GM12878 (cell line): ENCODE results near the gene INPP4B. TPM values are rescaled to one million over a fixed set of nuclear protein-coding genes. Genes with fewer than 3 reads are reported as not detected.

ENCODE experiments used
- ATAC-seq: fragments of 200-7000 bp; cut with Tn5 transposase; 3 replicates; pipeline ENCODE4 v1.9.1; 2020; ENCODE audit warnings: mild to moderate bottlenecking, moderate library complexity
- BruUV-seq: library from RNA; stranded (reverse); fragments of 400-500 nt; replicated peaks from 2 replicates; lab custom pipeline; 2021; lab: Mats Ljungman, UMichigan
- CTCF ChIA-PET: fragments of 300-600 bp; sonication (Branson Sonifier 250); formaldehyde crosslinking; extraction: SDS; loops from one replicate; lab custom pipeline; 2021; ENCODE audit warnings: inconsistent platforms; lab: Yijun Ruan, JAX
- POLR2A ChIA-PET: fragments of 350-600 bp; formaldehyde crosslinking; extraction: SDS; loops from one replicate; lab custom pipeline; 2021; ENCODE audit warnings: inconsistent platforms; lab: Charles Lee
- RAD21 ChIA-PET: fragments of 300-600 bp; sonication (Branson Sonifier 250); formaldehyde crosslinking; loops from one replicate; lab custom pipeline; 2023; ENCODE audit warnings: antibody characterized with exemption; ENCODE audit not compliant: unreplicated experiment; lab: Charles Lee
- SMC1A ChIA-PET: fragments of 300-600 bp; sonication (Branson Sonifier 250); formaldehyde crosslinking; loops from one replicate; lab custom pipeline; 2023; ENCODE audit not compliant: unreplicated experiment, uncharacterized antibody; lab: Charles Lee
- DNase-seq: peaks from one replicate; pipeline ENCODE4 v3.0.0-alpha.2; 2011; ENCODE audit warnings: low read depth, low spot score
- FAIRE-seq: peaks from 3 replicates; lab custom pipeline; 2011; peaks lifted over from hg19 to GRCh38; lab: Jason Lieb, UNC
- H2AFZ ChIP-seq: 2 replicates; pipeline ENCODE4 v1.6.0; 2011; ENCODE audit warnings: low read depth, low read length, control low read depth; ENCODE audit not compliant: control insufficient read depth
- H3K27ac ChIP-seq: 2 replicates; pipeline ENCODE4 v1.5.1; 2011; ENCODE audit warnings: control low read depth; ENCODE audit not compliant: control insufficient read depth, insufficient read depth
- H3K27me3 ChIP-seq, 2 experiments: replicated peaks in 1 of 2; 2 replicates each; pipeline versions ENCODE4 v1.6.0 to v1.6.1; 2011; ENCODE audit warnings: low read length in 1 of 2; ENCODE audit not compliant: control insufficient read depth in 2 of 2, insufficient read depth in 2 of 2
- H3K36me3 ChIP-seq, 2 experiments: 2 replicates each; pipeline ENCODE4 v1.5.1; 2011; ENCODE audit warnings: low read length in 1 of 2; ENCODE audit not compliant: control insufficient read depth in 2 of 2, insufficient read depth in 2 of 2
- H3K4me1 ChIP-seq: 2 replicates; pipeline ENCODE4 v1.6.1; 2011; ENCODE audit warnings: mild to moderate bottlenecking, low read length, moderate library complexity, mixed read lengths; ENCODE audit not compliant: control insufficient read depth, insufficient read depth
- H3K4me2 ChIP-seq: 2 replicates; pipeline ENCODE4 v1.6.0; 2011; ENCODE audit warnings: control low read depth; ENCODE audit not compliant: control insufficient read depth, insufficient read depth
- H3K4me3 ChIP-seq: fragments of 200-600 bp; sonication (generic); 2 replicates; pipeline ENCODE4 v1.5.1; 2016
- H3K79me2 ChIP-seq: 2 replicates; pipeline ENCODE4 v1.6.0; 2011; ENCODE audit warnings: low read length; ENCODE audit not compliant: control insufficient read depth, insufficient read depth
- H3K9ac ChIP-seq: 2 replicates; pipeline ENCODE4 v1.8.0; 2011; ENCODE audit warnings: low read length, control low read depth, mixed read lengths; ENCODE audit not compliant: control insufficient read depth, insufficient read depth
- H3K9me3 ChIP-seq: replicated peaks from 3 replicates; pipeline ENCODE4 v1.5.1; 2011; ENCODE audit warnings: mild to moderate bottlenecking, low read length; ENCODE audit not compliant: control insufficient read depth, insufficient read depth
- H4K20me1 ChIP-seq: 2 replicates; pipeline ENCODE4 v1.6.0; 2011; ENCODE audit not compliant: control insufficient read depth, insufficient read depth
- CHD1 ChIP-seq: IDR thresholded peaks from 2 replicates; pipeline ENCODE4 v1.6.1; 2012; ENCODE audit warnings: low read depth, low read length, improper control_type of control experiment
- CREM ChIP-seq: IDR thresholded peaks from 2 replicates; pipeline ENCODE4 v1.6.1; 2014; ENCODE audit warnings: antibody characterized with exemption, low read depth
- E2F8 ChIP-seq: fragments of 450-650 bp; IDR thresholded peaks from 2 replicates; pipeline ENCODE4 v1.6.1; 2018; ENCODE audit warnings: mild to moderate bottlenecking, low read depth, moderate library complexity; ENCODE audit not compliant: partially characterized antibody
- ELK1 ChIP-seq: IDR thresholded peaks from 2 replicates; pipeline ENCODE4 v1.6.1; 2012; ENCODE audit warnings: low read depth, low read length, improper control_type of control experiment
- HCFC1 ChIP-seq: fragments of 150-350 bp; IDR thresholded peaks from 2 replicates; pipeline ENCODE4 v1.6.1; 2014; ENCODE audit warnings: low read length
- IRF5 ChIP-seq: fragments of 450-650 bp; IDR thresholded peaks from 2 replicates; pipeline ENCODE4 v1.6.1; 2017; ENCODE audit warnings: borderline replicate concordance
- JUND ChIP-seq: IDR thresholded peaks from 2 replicates; pipeline ENCODE4 v1.6.1; 2012; ENCODE audit warnings: low read depth, mild to moderate bottlenecking, low read length, improper control_type of control experiment, moderate library complexity
- MLLT1 ChIP-seq: fragments of 450-650 bp; IDR thresholded peaks from 2 replicates; pipeline ENCODE4 v1.6.1; 2016; ENCODE audit warnings: mild to moderate bottlenecking
- NFIC ChIP-seq: IDR thresholded peaks from 2 replicates; pipeline ENCODE4 v1.6.1; 2012; ENCODE audit warnings: low read depth, mild to moderate bottlenecking, inconsistent platforms, low read length, moderate library complexity
- RAD21 ChIP-seq: IDR thresholded peaks from 2 replicates; pipeline ENCODE4 v1.6.1; 2011; ENCODE audit warnings: mild to moderate bottlenecking, low read depth, low read length, moderate library complexity; ENCODE audit not compliant: insufficient read depth
- SKIL ChIP-seq: fragments of 450-650 bp; IDR thresholded peaks from 2 replicates; pipeline ENCODE4 v1.6.1; 2017; ENCODE audit warnings: mild to moderate bottlenecking, low read depth, inconsistent platforms; ENCODE audit not compliant: poor library complexity, severe bottlenecking
- STAT1 ChIP-seq: fragments of 450-650 bp; conservative IDR thresholded peaks from 2 replicates; pipeline ENCODE4 v1.6.1; 2014; ENCODE audit warnings: antibody characterized with exemption, mild to moderate bottlenecking
- ZNF207 ChIP-seq: fragments of 450-650 bp; IDR thresholded peaks from 2 replicates; pipeline ENCODE4 v1.6.1; 2014; ENCODE audit warnings: antibody characterized with exemption, mild to moderate bottlenecking, borderline replicate concordance
- ZZZ3 ChIP-seq: IDR thresholded peaks from 2 replicates; pipeline ENCODE4 v1.6.1; 2011; ENCODE audit warnings: low read depth; ENCODE audit not compliant: control insufficient read depth, insufficient read length
- WGBS: methylation state at CpG from one replicate; pipeline ENCODE4 v1.1.6; 2016; ENCODE audit warnings: low lambda C conversion rate; ENCODE audit not compliant: insufficient replicate concordance, insufficient coverage; ENCODE audit errors: missing lambda C conversion rate; 5-methylcytosine and 5-hydroxymethylcytosine counted together
- in situ Hi-C: fragments of 300-500 bp; cut with MboI; formaldehyde crosslinking; loops from 9 replicates; pipeline ENCODE4 v1.14.3; 2018; ENCODE audit warnings: mixed read lengths
- intact Hi-C: fragments of 100-400 bp; cut with micrococcal nuclease; formaldehyde crosslinking; loops from one replicate; pipeline ENCODE4 v1.14.2; 2022; ENCODE audit not compliant: unreplicated experiment
- polyA plus RNA-seq, 11 experiments: library from polyadenylated mRNA; depleted of rRNA in 4 of 11; unstranded in 6 of 11; stranded (reverse) in 5 of 11; fragments of >200 nt; fragmentation: Nextera tagmentation in 4 of 11; fragmentation: Illumina TruSeq in 1 of 11; extraction: Ambion mirVana in 4 of 11; extraction: Trizol in 1 of 11; gene quantifications; 1 replicate in 1 of 11; 2 replicates in 10 of 11; pipeline versions ENCODE4 v1.2.1 to v1.2.3, GENCODE V29; 2011 to 2016; ENCODE audit warnings: inconsistent platforms in 2 of 11, missing spikeins in 2 of 11, low read depth in 1 of 11
- total RNA-seq, 4 experiments: library from RNA; depleted of rRNA in 3 of 4; stranded (reverse); fragments of >200 nt in 3 of 4; fragmentation: Illumina TruSeq in 1 of 4; extraction: Trizol in 1 of 4; gene quantifications; 2 replicates each; pipeline versions ENCODE4 v1.2.1 to v1.2.3, GENCODE V29; 2013 to 2021

Gene INPP4B
- total and polyA plus RNA-seq, 10 of the 15 experiments (the other 5 are each of a cell fraction or from before 2014, with no cell fraction given) = 0.53 to 11.2 (median 0.95) TPM

GRCh38 chr4:142861351-142861750, 15.2 kb upstream of the INPP4B start:
- ChIA-PET POLR2A (no interaction called here), SMC1A (no interaction called here), CTCF (no interaction called here), RAD21 (no interaction called here)
- Histone ChIP-seq H4K20me1 (no peaks in the 10 kb centered on the region), H3K27ac (no peak overlapping the region), H3K27me3 (no peaks in the 10 kb centered on the region), H2AFZ (no peak overlapping the region), H3K4me3 (no peak overlapping the region), H3K9ac (no peak overlapping the region), H3K4me2 (no peak overlapping the region), H3K9me3 (no peaks in the 10 kb centered on the region), H3K79me2 (no peaks in the 10 kb centered on the region), H3K36me3 (no peaks in the 10 kb centered on the region), H3K4me1 (no peaks in the 10 kb centered on the region)
- BruUV-seq = no TSS peak
- intact Hi-C loops = no loop called here
- no peak for ATAC-seq
- TF ChIP-seq MLLT1 (no peak), ZNF207 (no peak), SKIL (no peak), NFIC (no peak), E2F8 (no peak), RAD21 (no peak), ZZZ3 (no peak), ELK1 (no peak), CHD1 (no peak), CREM (no peak), STAT1 (no peak), JUND (no peak), IRF5 (no peak), HCFC1 (no peak)
- FAIRE-seq = no peak
- no peak for DNase-seq
- in situ Hi-C loops = no loop called here
- WGBS = 68% methylated on average over 1 of the region's 1 CpG
